AG04450 (cell line): Measurements from ENCODE around the gene PMM2. TPM values are rescaled to one million over a fixed set of nuclear protein-coding genes. Genes with fewer than 3 reads are reported as not detected.

Experiments
- CTCF ChIA-PET: fragments of 300-600, 350-600 bp; formaldehyde crosslinking; extraction: SDS; loops from one replicate; lab custom pipeline; 2022; ENCODE audit warnings: antibody characterized with exemption, inconsistent platforms; lab: Charles Lee
- POLR2A ChIA-PET: fragments of 350-600 bp; formaldehyde crosslinking; extraction: SDS; loops from one replicate; lab custom pipeline; 2021; ENCODE audit warnings: antibody characterized with exemption, inconsistent platforms; lab: Yijun Ruan, JAX
- DNase-seq: peaks from one replicate; pipeline ENCODE4 v3.0.0-alpha.2; 2011; ENCODE audit warnings: low read depth, low spot score
- H3K27ac ChIP-seq: one replicate; pipeline ENCODE4 v1.5.1; 2012; ENCODE audit warnings: low read depth, low read length, control low read depth
- H3K27me3 ChIP-seq: one replicate; pipeline ENCODE4 v1.6.0; 2012; ENCODE audit warnings: low read length; ENCODE audit not compliant: control insufficient read depth, insufficient read depth
- H3K4me3 ChIP-seq: 2 replicates; pipeline ENCODE4 v1.5.1; 2011; ENCODE audit warnings: mild to moderate bottlenecking, low read depth, low read length, control low read depth
- H3K9me3 ChIP-seq: 2 replicates; pipeline ENCODE4 v1.5.1; 2012; ENCODE audit warnings: low read length; ENCODE audit not compliant: control insufficient read depth, insufficient read depth
- polyA plus RNA-seq: library from polyadenylated mRNA; depleted of rRNA; stranded (reverse); fragments of >200 nt; gene quantifications from 2 replicates; pipeline ENCODE4 v1.2.3, GENCODE V29; 2011
- TF ChIP-seq, protein P1 (sequence below): IDR thresholded peaks from 2 replicates; pipeline ENCODE4 v1.5.1; 2011; ENCODE audit warnings: low read depth, low read length, control low read depth, inconsistent platforms

Gene PMM2
- polyA plus RNA-seq, 1 experiment: 37.0 TPM

DNA sequence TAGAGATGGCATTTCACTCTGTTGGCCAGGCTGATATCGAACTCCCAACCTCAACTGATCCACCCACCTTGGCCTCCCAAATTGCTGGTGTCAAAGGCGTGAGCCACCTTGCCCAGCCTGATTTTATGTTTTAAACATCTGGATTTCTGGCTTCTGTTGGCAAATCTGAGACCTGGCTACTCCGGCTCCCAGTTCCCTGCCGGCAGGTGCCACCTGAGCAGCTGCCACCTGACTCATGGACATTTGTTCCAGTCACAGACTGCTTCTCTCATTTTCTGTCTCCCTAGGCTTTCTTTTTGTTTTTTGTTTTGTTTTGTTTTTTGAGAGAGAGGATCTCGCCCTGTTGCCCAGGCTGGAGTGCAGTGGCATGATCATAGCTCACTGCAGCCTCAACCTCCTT, 9.6 kb downstream of the PMM2 start:
- CTCF ChIA-PET: interaction anchor here (1.0 kb wide), 1 partner anchor 201 kb away, joined by 3 read pairs; no protein-coding TSS in a partner anchor
- POLR2A ChIA-PET: no interaction called here
- Histone ChIP-seq H3K4me3 (no peak overlapping the region), H3K27ac (no peak overlapping the region), H3K27me3 (no peaks in the 10 kb centered on the region), H3K9me3 (no peaks in the 10 kb centered on the region)
- no peak for DNase-seq
- TF ChIP-seq, protein P1, sequence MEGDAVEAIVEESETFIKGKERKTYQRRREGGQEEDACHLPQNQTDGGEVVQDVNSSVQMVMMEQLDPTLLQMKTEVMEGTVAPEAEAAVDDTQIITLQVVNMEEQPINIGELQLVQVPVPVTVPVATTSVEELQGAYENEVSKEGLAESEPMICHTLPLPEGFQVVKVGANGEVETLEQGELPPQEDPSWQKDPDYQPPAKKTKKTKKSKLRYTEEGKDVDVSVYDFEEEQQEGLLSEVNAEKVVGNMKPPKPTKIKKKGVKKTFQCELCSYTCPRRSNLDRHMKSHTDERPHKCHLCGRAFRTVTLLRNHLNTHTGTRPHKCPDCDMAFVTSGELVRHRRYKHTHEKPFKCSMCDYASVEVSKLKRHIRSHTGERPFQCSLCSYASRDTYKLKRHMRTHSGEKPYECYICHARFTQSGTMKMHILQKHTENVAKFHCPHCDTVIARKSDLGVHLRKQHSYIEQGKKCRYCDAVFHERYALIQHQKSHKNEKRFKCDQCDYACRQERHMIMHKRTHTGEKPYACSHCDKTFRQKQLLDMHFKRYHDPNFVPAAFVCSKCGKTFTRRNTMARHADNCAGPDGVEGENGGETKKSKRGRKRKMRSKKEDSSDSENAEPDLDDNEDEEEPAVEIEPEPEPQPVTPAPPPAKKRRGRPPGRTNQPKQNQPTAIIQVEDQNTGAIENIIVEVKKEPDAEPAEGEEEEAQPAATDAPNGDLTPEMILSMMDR: no peak

DNA sequence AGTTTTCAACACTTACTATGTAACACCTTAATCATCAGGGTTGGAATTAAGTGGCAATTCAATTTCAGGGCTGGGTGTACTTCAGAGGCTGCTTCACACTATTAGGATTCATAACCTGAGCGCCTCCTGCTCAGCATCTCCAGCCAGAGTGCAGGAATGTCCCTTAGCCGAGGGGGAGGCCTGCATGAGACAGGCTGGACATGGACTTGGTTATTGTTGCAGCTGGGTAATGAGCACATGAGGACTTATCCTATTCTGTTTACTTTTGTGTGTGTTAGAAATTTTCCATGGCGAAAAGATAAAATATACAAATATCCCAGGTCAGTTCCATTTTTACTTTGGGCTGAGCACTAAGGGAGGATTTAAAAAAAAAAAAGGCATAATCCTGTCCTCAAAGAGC, 10.4 kb downstream of the PMM2 start:
- Histone ChIP-seq H3K4me3 (no peak overlapping the region), H3K9me3 (no peaks in the 10 kb centered on the region), H3K27me3 (no peaks in the 10 kb centered on the region), H3K27ac (no peak overlapping the region)
- ChIA-PET POLR2A (interaction anchor here (0.8 kb wide), 1 partner anchor 10 kb away, joined by 13 read pairs; the partner anchor contains the start of genes PMM2 and TMEM186), CTCF (interaction anchor here (0.6 kb wide), 1 partner anchor 9 kb away, joined by 3 read pairs; no protein-coding TSS in a partner anchor)
- TF ChIP-seq, protein P1: no peak
- DNase-seq: no peak

- H3K27ac ChIP-seq: no peak overlapping the region
- no peak overlapping the region for H3K4me3 ChIP-seq
- no peaks in the 10 kb centered on the region for H3K27me3 ChIP-seq
- TF ChIP-seq, protein P1: no peak
- POLR2A ChIA-PET: interaction anchor here (0.8 to 1.7 kb wide), 2 partner anchors 11 kb away, joined by 6 to 13 read pairs; partner anchors contain the start of genes PMM2 and TMEM186
- H3K9me3 ChIP-seq: no peaks in the 10 kb centered on the region
- CTCF ChIA-PET: interaction anchor here (0.6 kb wide), 1 partner anchor 8 kb away, joined by 3 read pairs; no protein-coding TSS in a partner anchor
- DNase-seq: no peak
Measured at GRCh38 chr16:8808613-8809353, 11.1 kb downstream of the PMM2 start.

- ChIA-PET POLR2A (interaction anchor here (0.5 kb wide), 1 partner anchor 69 kb away, joined by 3 read pairs; no protein-coding TSS in a partner anchor), CTCF (no interaction called here)
- TF ChIP-seq, protein P1: no peak
- Histone ChIP-seq H3K27me3 (no peaks in the 10 kb centered on the region), H3K27ac (no peak overlapping the region), H3K9me3 (no peaks in the 10 kb centered on the region), H3K4me3 (no peak overlapping the region)
- DNase-seq: no peak
Measured at GRCh38 chr16:8812162-8812843, 14.7 kb downstream of the PMM2 start.
